Progenitor cell of endocrine pancreas (in vitro differentiated cells): ENCODE data around the gene RHEX. TPM values are rescaled to one million over a fixed set of nuclear protein-coding genes. Genes with fewer than 3 reads are reported as not detected.

Source experiments
- DNase-seq: peaks from one replicate; pipeline ENCODE4 v3.0.0; 2021; ENCODE audit warnings: low spot score; ENCODE audit not compliant: unreplicated experiment
- H3K27ac Mint-ChIP-seq: 2 replicates; pipeline ENCODE4 v1.8.0; 2021; ENCODE audit warnings: mild to moderate bottlenecking, moderate library complexity, mixed read lengths
- H3K27me3 Mint-ChIP-seq: 2 replicates; pipeline ENCODE4 v1.8.0; 2021; ENCODE audit warnings: mixed read lengths
- H3K36me3 Mint-ChIP-seq: 2 replicates; pipeline ENCODE4 v1.8.0; 2022; ENCODE audit warnings: mixed read lengths; ENCODE audit not compliant: insufficient read depth
- H3K4me1 Mint-ChIP-seq: 2 replicates; pipeline ENCODE4 v1.8.0; 2021; ENCODE audit warnings: low read depth, mixed read lengths
- H3K4me3 Mint-ChIP-seq: 2 replicates; pipeline ENCODE4 v1.8.0; 2021; ENCODE audit warnings: low read depth, mild to moderate bottlenecking, moderate library complexity, mixed read lengths
- H3K9me3 Mint-ChIP-seq: 2 replicates; pipeline ENCODE4 v1.8.0; 2021; ENCODE audit warnings: low read depth, mixed read lengths
- total RNA-seq: library from RNA; stranded (reverse); gene quantifications from 2 replicates; pipeline ENCODE4 v1.2.1, GENCODE V29; 2021
- TF ChIP-seq, protein P1 (sequence below): fragments of 200-600 bp; sonication (generic); IDR thresholded peaks from one replicate; pipeline ENCODE4 v1.5.0; 2021; ENCODE audit warnings: antibody characterized with exemption, mild to moderate bottlenecking; ENCODE audit not compliant: unreplicated experiment

RHEX gene
- total RNA-seq, 1 donor from 2014 or later, result not detected

DNA sequence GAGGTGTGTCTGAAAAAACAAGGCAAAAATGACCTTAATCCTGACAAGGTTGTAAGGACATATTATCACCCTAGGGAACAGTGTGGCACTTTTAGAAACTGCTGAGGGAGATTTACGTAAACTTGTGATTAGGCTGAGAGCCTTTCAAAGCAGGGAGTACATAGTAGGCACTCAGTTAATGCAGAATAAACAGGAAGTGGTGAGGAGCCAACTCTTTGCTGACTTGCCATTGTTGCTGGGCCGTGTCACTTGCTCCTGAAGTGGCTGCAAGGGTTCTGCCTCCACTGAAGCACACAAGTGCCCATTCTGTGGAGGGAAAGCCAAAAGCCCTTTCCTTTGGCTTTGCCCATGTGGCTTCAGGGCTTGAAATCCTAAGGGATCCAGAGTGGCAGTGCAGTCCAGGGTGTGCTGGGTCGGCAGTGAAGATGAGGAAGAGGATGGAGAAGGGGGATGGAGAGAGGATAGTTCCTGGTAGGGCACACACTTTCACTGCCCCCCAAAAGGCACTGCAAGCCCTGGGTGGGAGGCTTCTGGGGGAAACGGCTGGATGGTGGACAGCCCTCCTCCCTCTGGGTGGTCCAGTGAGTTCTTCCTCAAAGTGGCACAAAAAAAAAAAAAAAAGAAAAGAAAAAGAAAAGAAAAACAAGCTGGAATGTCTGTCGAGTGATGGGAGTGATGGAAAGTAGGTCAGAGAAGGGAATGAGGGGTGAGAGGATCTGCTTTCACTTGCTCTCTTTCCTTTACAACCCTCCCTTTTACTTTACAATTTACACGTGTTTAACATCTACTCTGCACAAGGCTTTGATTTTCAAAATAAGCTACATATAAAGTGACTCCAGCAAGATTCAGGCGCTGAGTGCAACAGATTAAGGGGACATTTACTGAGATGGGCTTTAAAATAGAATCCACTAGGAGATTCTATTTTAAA is 13.7 kb upstream of the RHEX start:
- H3K27ac Mint-ChIP-seq, result no peak overlapping the region
- no peak overlapping the region for H3K4me3 Mint-ChIP-seq
- TF ChIP-seq, protein P1, sequence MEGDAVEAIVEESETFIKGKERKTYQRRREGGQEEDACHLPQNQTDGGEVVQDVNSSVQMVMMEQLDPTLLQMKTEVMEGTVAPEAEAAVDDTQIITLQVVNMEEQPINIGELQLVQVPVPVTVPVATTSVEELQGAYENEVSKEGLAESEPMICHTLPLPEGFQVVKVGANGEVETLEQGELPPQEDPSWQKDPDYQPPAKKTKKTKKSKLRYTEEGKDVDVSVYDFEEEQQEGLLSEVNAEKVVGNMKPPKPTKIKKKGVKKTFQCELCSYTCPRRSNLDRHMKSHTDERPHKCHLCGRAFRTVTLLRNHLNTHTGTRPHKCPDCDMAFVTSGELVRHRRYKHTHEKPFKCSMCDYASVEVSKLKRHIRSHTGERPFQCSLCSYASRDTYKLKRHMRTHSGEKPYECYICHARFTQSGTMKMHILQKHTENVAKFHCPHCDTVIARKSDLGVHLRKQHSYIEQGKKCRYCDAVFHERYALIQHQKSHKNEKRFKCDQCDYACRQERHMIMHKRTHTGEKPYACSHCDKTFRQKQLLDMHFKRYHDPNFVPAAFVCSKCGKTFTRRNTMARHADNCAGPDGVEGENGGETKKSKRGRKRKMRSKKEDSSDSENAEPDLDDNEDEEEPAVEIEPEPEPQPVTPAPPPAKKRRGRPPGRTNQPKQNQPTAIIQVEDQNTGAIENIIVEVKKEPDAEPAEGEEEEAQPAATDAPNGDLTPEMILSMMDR, result no peak
- H3K36me3 Mint-ChIP-seq, result no peaks in the 10 kb centered on the region
- no peaks in the 10 kb centered on the region for H3K9me3 Mint-ChIP-seq
- no peak for DNase-seq
- peaks cover 36% of the 10 kb centered on the region for H3K27me3 Mint-ChIP-seq
- H3K4me1 Mint-ChIP-seq, result peaks cover 4% of the 10 kb centered on the region

DNA sequence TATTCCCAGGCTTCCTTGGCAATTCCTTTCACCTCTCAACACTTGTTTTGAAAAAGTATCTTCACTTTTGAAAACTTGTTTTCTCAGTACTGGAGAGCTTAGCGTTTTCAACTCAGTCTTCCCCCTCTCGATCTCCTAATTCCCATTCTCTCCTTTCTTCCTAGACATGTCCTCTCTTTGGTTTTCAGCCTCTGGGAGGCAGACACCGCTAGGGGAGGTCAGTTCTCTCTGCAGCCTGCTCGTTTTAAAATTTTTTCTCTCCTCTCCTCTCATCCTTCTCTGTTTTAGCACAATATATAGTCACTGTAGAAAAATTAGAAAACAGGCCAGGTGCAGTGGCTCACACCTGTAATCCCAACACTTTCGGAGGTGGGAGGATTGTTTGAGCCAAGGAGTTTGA is 12.6 kb upstream of the RHEX start:
- Mint-ChIP-seq H3K27me3 (peaks cover 26% of the 10 kb centered on the region), H3K36me3 (no peaks in the 10 kb centered on the region), H3K4me3 (no peak overlapping the region), H3K4me1 (peaks cover 4% of the 10 kb centered on the region), H3K27ac (no peak overlapping the region), H3K9me3 (no peaks in the 10 kb centered on the region)
- no peak for DNase-seq
- TF ChIP-seq, protein P1, result no peak

DNA sequence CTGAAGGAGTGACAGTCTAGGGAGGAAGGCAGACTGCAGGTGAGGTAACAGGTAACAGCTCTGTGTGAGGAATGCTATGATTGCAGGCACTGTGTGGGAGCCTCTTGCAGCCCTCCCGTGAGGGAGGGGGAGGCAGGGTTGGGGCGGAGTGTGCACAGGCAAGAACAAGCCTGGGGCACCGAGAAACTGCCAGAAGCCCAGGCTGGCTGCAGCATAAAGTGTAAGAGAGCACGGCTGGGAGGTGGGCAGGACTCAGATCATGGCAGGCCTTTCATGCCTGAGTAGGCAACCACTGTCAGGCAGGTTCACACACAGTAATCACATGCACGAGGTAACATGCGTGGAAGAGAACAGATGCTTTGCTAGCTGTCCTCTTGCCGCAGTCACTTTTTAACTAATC is 11.3 kb upstream of the RHEX start:
- H3K27me3 Mint-ChIP-seq, result peaks cover 23% of the 10 kb centered on the region
- no peak for DNase-seq
- H3K9me3 Mint-ChIP-seq, result no peaks in the 10 kb centered on the region
- no peak overlapping the region for H3K27ac Mint-ChIP-seq
- no peak overlapping the region for H3K4me3 Mint-ChIP-seq
- no peaks in the 10 kb centered on the region for H3K36me3 Mint-ChIP-seq
- TF ChIP-seq, protein P1, result no peak
- peaks cover 4% of the 10 kb centered on the region for H3K4me1 Mint-ChIP-seq

DNA sequence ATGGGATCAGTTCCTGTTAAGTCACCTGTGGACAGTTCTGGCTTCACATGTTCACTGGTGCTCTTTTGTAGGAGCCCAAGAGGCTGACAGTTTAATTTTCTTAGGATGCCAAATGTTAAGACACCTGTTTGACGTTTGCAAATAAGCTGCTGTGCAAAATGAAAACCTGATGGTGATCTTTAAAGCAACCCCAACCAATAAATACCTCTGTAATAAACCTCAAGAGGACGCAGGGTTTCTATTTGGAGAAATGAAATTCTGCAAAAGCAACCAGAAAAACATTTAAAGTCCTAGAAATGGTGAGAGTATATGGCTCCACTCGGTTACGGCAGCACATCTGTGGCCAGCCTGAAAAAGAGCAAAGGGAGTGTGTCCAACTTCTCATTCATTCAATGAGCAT is 5.7 kb upstream of the RHEX start:
- DNase-seq, result no peak
- H3K9me3 Mint-ChIP-seq, result no peaks in the 10 kb centered on the region
- no peaks in the 10 kb centered on the region for H3K36me3 Mint-ChIP-seq
- TF ChIP-seq, protein P1, result no peak
- H3K4me3 Mint-ChIP-seq, result no peak overlapping the region
- H3K4me1 Mint-ChIP-seq, result peaks cover 7% of the 10 kb centered on the region
- peaks cover 5% of the 10 kb centered on the region for H3K27me3 Mint-ChIP-seq
- H3K27ac Mint-ChIP-seq, result no peak overlapping the region

DNA sequence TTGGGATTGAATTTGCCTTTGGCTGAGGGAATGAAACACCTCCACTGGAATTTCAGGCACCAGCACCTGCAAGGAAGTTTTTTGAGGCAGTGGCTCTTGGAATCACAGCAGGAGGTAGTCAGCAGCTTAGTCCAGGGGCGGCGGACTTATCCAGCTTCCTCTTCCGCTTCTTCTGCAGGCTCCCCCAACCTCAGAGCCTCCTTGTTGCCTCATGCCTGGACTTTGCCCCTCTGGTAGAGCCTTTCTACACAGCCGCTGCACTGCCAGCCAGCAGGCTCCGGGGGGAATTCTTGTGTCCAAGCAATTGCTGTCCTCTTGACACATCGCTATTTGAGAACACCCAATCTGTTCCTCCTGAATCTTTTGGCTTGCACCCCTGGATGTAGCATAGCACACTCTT is 4.4 kb upstream of the RHEX start:
- Mint-ChIP-seq H3K36me3 (no peaks in the 10 kb centered on the region), H3K27me3 (peaks cover 5% of the 10 kb centered on the region), H3K27ac (no peak overlapping the region), H3K9me3 (peaks cover 4% of the 10 kb centered on the region), H3K4me1 (peaks cover 7% of the 10 kb centered on the region), H3K4me3 (no peak overlapping the region)
- DNase-seq, result no peak
- TF ChIP-seq, protein P1, result no peak
